ENCODE results near the gene HDAC1. TPM values are rescaled to one million over a fixed set of nuclear protein-coding genes. Genes with fewer than 3 reads are reported as not detected.
A peak's percentile ranks its signal among the peaks of the same experiment; 100 is the strongest.

HDAC1 gene
- total RNA-seq, 2 experiments from 2014 or later, result 56.9 to 61.0 TPM

DNA sequence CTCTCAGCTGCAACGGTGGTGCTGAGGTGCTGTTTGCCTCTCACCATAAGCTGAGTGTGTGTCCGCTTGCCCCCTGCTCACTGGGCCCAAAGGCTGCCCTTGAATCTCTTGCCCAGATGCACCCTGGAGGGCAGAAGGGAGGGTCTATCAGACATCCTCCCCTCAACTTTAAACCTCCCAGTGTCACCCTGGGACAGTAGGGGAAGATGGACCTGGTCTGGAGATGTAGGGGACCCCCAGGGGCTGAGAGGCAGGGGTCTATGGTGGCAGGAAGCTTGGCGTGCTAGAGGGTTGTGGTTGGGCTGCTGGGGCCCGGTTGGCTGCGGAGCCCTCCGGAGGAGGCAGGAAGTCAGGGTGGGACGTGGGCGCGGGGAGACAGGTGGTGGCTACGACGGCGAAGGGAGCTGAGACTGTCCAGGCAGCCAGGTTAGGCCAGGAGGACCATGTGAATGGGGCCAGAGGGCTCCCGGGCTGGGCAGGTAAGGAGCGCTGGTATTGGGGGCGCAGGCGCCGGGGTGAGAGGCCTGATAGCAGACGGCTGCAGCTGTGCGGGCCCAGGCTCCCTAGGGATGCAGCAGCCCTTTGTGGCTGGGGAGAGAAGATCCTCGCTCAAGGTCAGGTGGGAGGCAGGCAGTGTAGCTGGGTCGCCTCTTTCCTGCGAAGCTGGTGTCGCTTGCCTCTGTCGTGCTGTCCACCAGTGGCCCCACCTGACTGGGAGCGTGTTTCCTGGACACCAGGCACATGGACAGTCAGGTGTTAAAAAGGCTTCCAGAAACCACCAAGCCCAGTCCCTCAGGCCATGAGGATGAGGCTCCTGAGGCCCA, 40.8 kb upstream of the HDAC1 start, which contains the start of gene LCK:
LCK (plus strand) TSS at position 373 of the 824 bp plus-strand sequence. CDS start 23,065 bp downstream, outside the sequence.
- H3K36me3 Mint-ChIP-seq (ENCODE audit: low read depth), result peaks cover 41% of the 10 kb centered on the region
- POLR2A ChIA-PET, result interaction anchor here (0.7 to 21.2 kb wide), 20 partner anchors 11 to 606 kb away, joined by 3 to 543 read pairs (median 12); partner anchors contain the start of genes BSDC1, CCDC28B, HDAC1 and KPNA6
- H3K27ac Mint-ChIP-seq, result peak within 1 kb of the TSS; percentile 99
- H3K4me3 Mint-ChIP-seq, result peak within 1 kb of the TSS; percentile 98
- no peaks in the 10 kb centered on the region for H3K9me3 Mint-ChIP-seq
- H3K27me3 ChIP-seq (ENCODE audit: control insufficient read depth in 1 of 2, insufficient read depth in 2 of 2, low read length in 2 of 2), result no peaks in the 10 kb centered on the region
- TF ChIP-seq, protein P1, sequence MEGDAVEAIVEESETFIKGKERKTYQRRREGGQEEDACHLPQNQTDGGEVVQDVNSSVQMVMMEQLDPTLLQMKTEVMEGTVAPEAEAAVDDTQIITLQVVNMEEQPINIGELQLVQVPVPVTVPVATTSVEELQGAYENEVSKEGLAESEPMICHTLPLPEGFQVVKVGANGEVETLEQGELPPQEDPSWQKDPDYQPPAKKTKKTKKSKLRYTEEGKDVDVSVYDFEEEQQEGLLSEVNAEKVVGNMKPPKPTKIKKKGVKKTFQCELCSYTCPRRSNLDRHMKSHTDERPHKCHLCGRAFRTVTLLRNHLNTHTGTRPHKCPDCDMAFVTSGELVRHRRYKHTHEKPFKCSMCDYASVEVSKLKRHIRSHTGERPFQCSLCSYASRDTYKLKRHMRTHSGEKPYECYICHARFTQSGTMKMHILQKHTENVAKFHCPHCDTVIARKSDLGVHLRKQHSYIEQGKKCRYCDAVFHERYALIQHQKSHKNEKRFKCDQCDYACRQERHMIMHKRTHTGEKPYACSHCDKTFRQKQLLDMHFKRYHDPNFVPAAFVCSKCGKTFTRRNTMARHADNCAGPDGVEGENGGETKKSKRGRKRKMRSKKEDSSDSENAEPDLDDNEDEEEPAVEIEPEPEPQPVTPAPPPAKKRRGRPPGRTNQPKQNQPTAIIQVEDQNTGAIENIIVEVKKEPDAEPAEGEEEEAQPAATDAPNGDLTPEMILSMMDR (IDR thresholded peaks at IDR 0.05), result no peak
- H3K27ac ChIP-seq (ENCODE audit: low read depth in 1 of 2, low read length in 2 of 2), result peak within 1 kb of the TSS; percentile 79 to 94
- peak within 1 kb of the TSS; percentile 71 for H3K4me3 ChIP-seq (ENCODE audit: low read length)
- ATAC-seq (ENCODE audit: poor library complexity) (peak; percentile 22), DNase-seq (peak in 11 of 14 experiments; percentile 57 to 86 (median 73))
- CTCF ChIA-PET, result interaction anchor here (0.6 to 4.5 kb wide), 4 partner anchors 11 to 69 kb away, joined by 3 to 48 read pairs (median 4); no protein-coding TSS in a partner anchor
- no peaks in the 10 kb centered on the region for H3K9me3 ChIP-seq (ENCODE audit: control insufficient read depth in 1 of 2, insufficient read depth in 1 of 2, low read length in 2 of 2)
- no peaks in the 10 kb centered on the region for H3K36me3 ChIP-seq (ENCODE audit: insufficient read depth, low read length)
- peaks cover 74% of the 10 kb centered on the region for H3K4me1 Mint-ChIP-seq (ENCODE audit: low read depth)
- peaks cover 81% of the 10 kb centered on the region for H3K4me1 ChIP-seq (ENCODE audit: insufficient read depth, low read length)
- no peaks in the 10 kb centered on the region for H3K27me3 Mint-ChIP-seq
- intact Hi-C loops (cut with DNase I, micrococcal nuclease), result loop anchor here (1.0 to 5.0 kb wide), 8 partner anchors 11 to 121 kb away; partner anchors contain the start of genes CCDC28B (in 1 of the 2), EIF3I (in 1 of the 2) and TMEM234 (in 1 of the 2)

DNA sequence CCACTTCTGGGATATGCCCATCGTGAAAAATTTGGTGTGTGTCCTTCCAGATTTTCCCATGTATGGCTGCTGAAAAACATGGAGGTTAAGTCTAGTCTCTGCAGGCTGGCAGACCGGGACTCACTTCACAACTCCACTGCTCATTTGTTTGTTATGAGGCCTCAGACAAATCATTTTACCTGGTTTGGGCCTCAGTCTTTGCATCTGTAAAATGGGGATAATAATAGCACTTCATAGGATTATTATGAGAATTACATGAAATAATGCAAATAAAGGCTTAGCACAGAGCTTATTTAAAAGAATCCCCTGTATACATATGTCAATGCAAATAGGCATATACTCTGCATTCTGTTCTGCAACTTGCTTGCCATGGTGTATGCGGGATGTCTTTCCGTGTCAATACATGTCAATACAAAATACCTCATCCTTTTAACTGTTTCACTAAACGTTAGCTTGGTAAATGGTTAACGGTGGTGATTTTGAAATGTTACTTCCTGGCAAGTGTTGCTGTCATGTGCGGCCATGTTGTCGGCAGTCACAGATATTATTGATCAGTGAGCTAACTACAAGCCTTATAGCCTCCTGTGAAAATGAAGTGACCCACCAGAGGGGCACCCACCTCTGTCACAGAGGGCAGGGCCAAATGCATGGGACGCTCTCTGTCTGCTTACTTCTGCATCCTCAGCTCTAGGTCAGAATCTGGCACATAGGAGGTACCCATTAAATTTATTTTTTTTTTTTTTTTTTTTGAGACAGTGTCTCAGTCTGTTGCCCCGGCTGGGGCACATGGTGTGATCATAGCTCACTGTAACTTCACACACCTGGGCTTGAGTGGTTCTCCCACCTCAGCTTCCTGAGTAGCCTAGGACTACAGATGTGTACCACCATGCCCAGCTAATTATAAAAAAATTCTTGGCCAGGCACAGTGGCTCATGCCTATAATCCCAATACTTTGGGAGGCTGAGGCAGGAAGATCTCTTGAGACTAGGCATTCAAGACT, 36.5 kb upstream of the HDAC1 start:
- ATAC-seq (ENCODE audit: poor library complexity), result peak; percentile 39

More for the DNA sequence above, 36.5 kb upstream of the HDAC1 start:
- no peaks in the 10 kb centered on the region for H3K27me3 ChIP-seq (ENCODE audit: control insufficient read depth in 1 of 2, insufficient read depth in 2 of 2, low read length in 2 of 2)
- peaks cover 68% of the 10 kb centered on the region for H3K36me3 Mint-ChIP-seq (ENCODE audit: low read depth)
- H3K9me3 ChIP-seq (ENCODE audit: control insufficient read depth in 1 of 2, insufficient read depth in 1 of 2, low read length in 2 of 2), result no peaks in the 10 kb centered on the region
- H3K27me3 Mint-ChIP-seq, result no peaks in the 10 kb centered on the region
- CTCF ChIA-PET, result interaction anchor here (0.6 to 2.4 kb wide), 9 partner anchors 12 to 313 kb away, joined by 3 to 13 read pairs (median 4); partner anchors contain the start of gene MARCKSL1
- intact Hi-C loops (cut with DNase I, micrococcal nuclease), result no loop called here
- H3K4me1 ChIP-seq (ENCODE audit: insufficient read depth, low read length), result peaks cover 79% of the 10 kb centered on the region
- TF ChIP-seq, protein P1 (IDR thresholded peaks at IDR 0.05), result no peak
- peak overlapping the region; percentile 71 for H3K4me3 ChIP-seq (ENCODE audit: low read length)
- no peaks in the 10 kb centered on the region for H3K9me3 Mint-ChIP-seq
- peak overlapping the region; percentile 99 for H3K27ac Mint-ChIP-seq
- POLR2A ChIA-PET, result interaction anchor here (0.6 to 21.2 kb wide), 14 partner anchors 6 to 148 kb away, joined by 3 to 543 read pairs (median 6); partner anchors contain the start of genes BSDC1, FAM167B, HDAC1 and KPNA6
- peaks cover 17% of the 10 kb centered on the region for H3K36me3 ChIP-seq (ENCODE audit: insufficient read depth, low read length)
- peak overlapping the region; percentile 37 to 94 for H3K27ac ChIP-seq (ENCODE audit: low read depth in 1 of 2, low read length in 2 of 2)
- peaks cover 57% of the 10 kb centered on the region for H3K4me1 Mint-ChIP-seq (ENCODE audit: low read depth)
- peak overlapping the region; percentile 91 for H3K4me3 Mint-ChIP-seq
- peak in 5 of 14 experiments; percentile 19 to 60 (median 53) for DNase-seq
